ENCODE data around the gene COL26A1. TPM values are rescaled to one million over a fixed set of nuclear protein-coding genes. Genes with fewer than 3 reads are reported as not detected.
"Not testable (repeated sequence)": the region's sequence is repeated elsewhere in the genome, so short reads cannot be mapped to it uniquely, and the experiment has no call there.

COL26A1 gene
- total RNA-seq, 1 experiment from 2014 or later = not detected

GRCh38 chr7:101470668-101471487 is 108.2 kb downstream of the COL26A1 start:
- intact Hi-C loops (cut with micrococcal nuclease) = no loop called here
- ChIA-PET CTCF (no interaction called here), POLR2A (ENCODE audit: unreplicated experiment) (no interaction called here)
- no peaks in the 10 kb centered on the region for H4K20me1 ChIP-seq (ENCODE audit: low read length)
- H3K79me2 ChIP-seq (ENCODE audit: low read length) = no peaks in the 10 kb centered on the region
- no peaks in the 10 kb centered on the region for H3F3A ChIP-seq (ENCODE audit: low read length, unreplicated experiment)
- BruUV-seq (replicated peaks) = no TSS peak
- H3K36me3 ChIP-seq (ENCODE audit: low read depth, low read length) = no peaks in the 10 kb centered on the region
- no peaks in the 10 kb centered on the region for H3K9me2 ChIP-seq (replicated peaks; ENCODE audit: low read length)
- H3K27ac ChIP-seq (ENCODE audit: low read length) = no peak overlapping the region
- H3K9ac ChIP-seq (ENCODE audit: low read length) = no peak overlapping the region
- H3K9me3 ChIP-seq (ENCODE audit: low read length) = no peaks in the 10 kb centered on the region
- no peak overlapping the region for H2AFZ ChIP-seq (ENCODE audit: low read length)
- H3K27me3 ChIP-seq (ENCODE audit: low read length) = no peaks in the 10 kb centered on the region
- DNase-seq (no peak), ATAC-seq (no peak)
- H3K4me3 ChIP-seq (ENCODE audit: low read length) = no peak overlapping the region
- H3K4me2 ChIP-seq (ENCODE audit: low read length) = no peak overlapping the region
- TF ChIP-seq CTCF (conservative IDR thresholded peaks at IDR 0.05; ENCODE audit: low read depth, low read length) = no peak
- TF ChIP-seq EZH2phosphoT487 (IDR thresholded peaks at IDR 0.05; ENCODE audit: borderline replicate concordance, low read length) = no peak
- TF ChIP-seq EZH2 (IDR thresholded peaks at IDR 0.05; ENCODE audit: low read length, unreplicated experiment) = no peak
- H3K4me1 ChIP-seq (ENCODE audit: insufficient read depth, low read length) = no peaks in the 10 kb centered on the region

- Histone ChIP-seq H3F3A (ENCODE audit: low read length, unreplicated experiment) (no peaks in the 10 kb centered on the region), H3K9ac (ENCODE audit: low read length) (no peak overlapping the region), H4K20me1 (ENCODE audit: low read length) (no peaks in the 10 kb centered on the region), H3K27ac (ENCODE audit: low read length) (no peak overlapping the region), H3K36me3 (ENCODE audit: low read depth, low read length) (no peaks in the 10 kb centered on the region), H3K79me2 (ENCODE audit: low read length) (no peaks in the 10 kb centered on the region), H3K9me2 (replicated peaks; ENCODE audit: low read length) (no peaks in the 10 kb centered on the region), H3K4me3 (ENCODE audit: low read length) (no peak overlapping the region), H3K4me1 (ENCODE audit: insufficient read depth, low read length) (no peaks in the 10 kb centered on the region), H3K27me3 (ENCODE audit: low read length) (no peaks in the 10 kb centered on the region), H3K9me3 (ENCODE audit: low read length) (no peaks in the 10 kb centered on the region), H2AFZ (ENCODE audit: low read length) (no peak overlapping the region), H3K4me2 (ENCODE audit: low read length) (no peak overlapping the region)
- ChIA-PET CTCF (no interaction called here), POLR2A (ENCODE audit: unreplicated experiment) (no interaction called here)
- TF ChIP-seq CTCF (conservative IDR thresholded peaks at IDR 0.05; ENCODE audit: low read depth, low read length) (no peak), EZH2 (IDR thresholded peaks at IDR 0.05; ENCODE audit: low read length, unreplicated experiment) (no peak), EZH2phosphoT487 (IDR thresholded peaks at IDR 0.05; ENCODE audit: borderline replicate concordance, low read length) (no peak)
- DNase-seq = no peak
- BruUV-seq (replicated peaks) = no TSS peak
- intact Hi-C loops (cut with micrococcal nuclease) = no loop called here
- no peak for ATAC-seq
Observed at GRCh38 chr7:101474178-101474577, 111.5 kb downstream of the COL26A1 start.

DNA sequence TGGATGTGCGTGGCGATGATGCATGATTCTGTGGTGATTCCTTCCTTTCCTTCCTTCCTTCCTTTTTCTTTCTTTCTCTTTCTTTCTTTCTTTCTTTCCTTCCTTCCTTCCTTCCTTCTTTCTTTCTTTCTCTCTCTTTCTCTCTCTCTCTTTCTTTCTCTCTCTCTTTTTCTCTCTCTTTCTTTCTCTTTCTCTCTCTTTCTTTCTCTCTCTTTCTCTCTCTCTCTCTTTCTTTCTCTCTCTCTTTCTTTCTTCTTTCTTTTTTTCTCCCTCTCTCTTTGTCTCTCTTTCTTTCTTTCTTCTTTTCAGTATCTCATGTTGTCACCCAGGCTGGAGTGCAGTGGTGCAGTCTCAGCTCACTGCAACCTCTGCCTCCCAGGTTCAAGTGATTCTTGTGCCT is 113.0 kb downstream of the COL26A1 start:
- H2AFZ ChIP-seq (ENCODE audit: low read length); H4K20me1 ChIP-seq (ENCODE audit: low read length); H3K4me1 ChIP-seq (ENCODE audit: insufficient read depth, low read length); intact Hi-C loops (cut with micrococcal nuclease); H3K36me3 ChIP-seq (ENCODE audit: low read depth, low read length); H3K9ac ChIP-seq (ENCODE audit: low read length); H3F3A ChIP-seq (ENCODE audit: low read length, unreplicated experiment); H3K27ac ChIP-seq (ENCODE audit: low read length); H3K27me3 ChIP-seq (ENCODE audit: low read length); H3K9me3 ChIP-seq (ENCODE audit: low read length); BruUV-seq (replicated peaks); H3K4me2 ChIP-seq (ENCODE audit: low read length); H3K79me2 ChIP-seq (ENCODE audit: low read length); H3K4me3 ChIP-seq (ENCODE audit: low read length); POLR2A ChIA-PET (ENCODE audit: unreplicated experiment); DNase-seq; ATAC-seq; CTCF ChIA-PET; H3K9me2 ChIP-seq (replicated peaks; ENCODE audit: low read length): not testable (repeated sequence)

Measured in PC-3 (cell line).